ENCODE results near the gene SDHA. TPM values are rescaled to one million over a fixed set of nuclear protein-coding genes. Genes with fewer than 3 reads are reported as not detected.
"Not testable (repeated sequence)": the region's sequence is repeated elsewhere in the genome, so short reads cannot be mapped to it uniquely, and the experiment has no call there.

Gene SDHA
- total RNA-seq, 1 donor from 2014 or later = 53.6 TPM

DNA sequence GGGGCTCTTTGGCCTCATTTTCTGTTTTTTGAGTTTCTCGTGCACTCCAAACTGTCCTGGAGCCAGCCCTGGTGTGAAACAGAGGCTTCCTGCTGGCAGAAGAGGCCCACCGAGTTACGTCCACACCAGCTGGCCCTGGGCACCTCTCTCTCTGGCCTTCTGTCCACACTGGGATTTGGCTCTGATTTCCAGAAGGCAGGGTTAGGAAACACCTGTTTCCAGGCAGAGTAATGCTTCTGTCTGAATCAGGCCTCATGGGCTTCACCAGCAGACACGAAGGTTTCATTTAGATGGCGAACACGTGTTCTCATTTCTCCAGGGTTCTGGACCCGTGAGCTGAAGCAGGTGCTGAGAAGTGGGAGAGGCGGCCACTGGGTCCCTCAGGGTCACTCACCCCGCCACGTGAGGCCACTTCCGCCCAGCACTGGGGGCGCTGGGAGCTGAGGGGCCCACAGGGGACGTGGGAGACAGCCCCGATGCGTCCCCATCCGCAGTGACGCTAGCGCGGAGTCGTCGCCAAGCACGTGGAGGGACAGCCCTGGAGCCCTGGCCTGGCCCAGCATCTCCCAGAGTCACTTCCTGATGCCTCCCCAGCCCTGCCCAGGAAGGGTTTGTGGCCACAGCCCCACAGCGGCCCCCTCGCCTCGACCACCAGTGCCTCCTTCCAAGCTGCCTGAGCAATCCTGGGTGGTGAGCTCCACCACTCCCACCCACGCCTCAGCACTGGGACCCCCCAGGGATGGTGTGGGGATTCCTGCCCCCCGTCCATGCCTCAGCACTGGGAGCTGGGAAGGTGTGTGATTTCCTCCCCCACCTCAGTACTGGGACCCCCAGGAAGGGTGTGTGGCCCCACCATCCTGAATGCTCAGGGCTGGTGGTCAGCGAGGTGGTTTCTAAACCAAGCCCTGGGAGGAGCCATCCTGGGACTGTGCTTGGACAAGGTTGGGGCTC lies 31.8 kb upstream of the SDHA start:
- ATAC-seq = no peak

DNA sequence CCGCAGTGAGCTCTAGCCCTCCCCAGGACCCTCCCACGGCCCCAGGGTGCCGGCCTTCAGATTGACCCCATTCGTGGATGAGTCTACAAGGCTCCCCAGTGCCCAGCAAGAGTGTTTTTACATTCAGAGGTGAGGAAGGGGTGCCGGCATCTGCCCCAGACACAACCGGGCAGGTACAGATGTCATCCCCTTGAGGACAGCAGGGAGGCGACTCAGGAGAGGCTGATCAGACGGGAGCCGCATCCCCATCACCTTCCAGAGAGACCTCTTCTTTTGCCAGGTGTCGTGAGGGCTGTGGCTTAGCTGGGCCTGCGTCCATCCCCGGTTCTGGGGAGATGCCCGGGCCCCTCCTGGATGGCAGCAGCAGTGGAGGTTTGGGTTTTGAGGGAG lies 31.1 kb upstream of the SDHA start:
- no peak for ATAC-seq

DNA sequence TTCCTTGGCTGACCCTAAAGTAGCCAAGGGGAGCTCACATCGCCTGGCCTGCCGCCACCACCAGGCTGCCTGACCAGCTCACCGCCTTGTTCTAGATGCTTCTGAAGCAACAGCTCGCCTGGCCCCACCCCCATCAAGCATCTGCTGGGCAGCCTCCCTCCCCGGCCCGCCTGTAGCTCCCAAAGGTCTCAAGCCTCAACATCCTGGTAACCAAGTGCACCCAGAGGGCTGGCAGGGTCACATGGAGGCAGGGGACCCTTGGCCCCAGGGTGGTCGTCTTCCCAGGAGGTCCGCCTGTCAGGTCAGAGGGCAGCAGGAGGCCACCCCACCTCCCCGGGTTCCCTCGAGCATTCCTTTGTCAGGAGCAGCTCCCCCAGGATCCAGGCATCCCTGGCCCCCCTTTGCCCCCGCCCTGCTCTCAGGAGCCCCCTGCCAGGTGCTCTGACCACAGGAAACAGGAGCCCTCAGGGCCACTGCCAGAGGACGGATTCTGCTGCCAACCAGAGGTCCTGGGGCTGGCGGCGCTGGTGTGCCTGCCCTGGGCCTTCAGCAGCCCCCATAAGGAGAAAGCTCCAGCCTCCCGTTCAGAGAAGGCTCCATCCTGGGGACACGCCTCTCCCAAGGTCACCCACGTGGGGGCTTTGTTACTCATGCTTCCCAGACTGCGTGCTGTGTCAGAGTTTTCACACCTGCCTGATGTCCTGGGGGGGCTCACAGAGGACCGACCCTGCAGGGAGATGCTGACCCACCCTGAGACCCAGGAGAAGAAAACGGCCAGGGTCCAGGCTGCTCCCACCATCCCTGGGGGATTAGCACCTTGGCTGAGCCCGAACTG lies 30.3 kb upstream of the SDHA start:
- ATAC-seq = no peak

DNA sequence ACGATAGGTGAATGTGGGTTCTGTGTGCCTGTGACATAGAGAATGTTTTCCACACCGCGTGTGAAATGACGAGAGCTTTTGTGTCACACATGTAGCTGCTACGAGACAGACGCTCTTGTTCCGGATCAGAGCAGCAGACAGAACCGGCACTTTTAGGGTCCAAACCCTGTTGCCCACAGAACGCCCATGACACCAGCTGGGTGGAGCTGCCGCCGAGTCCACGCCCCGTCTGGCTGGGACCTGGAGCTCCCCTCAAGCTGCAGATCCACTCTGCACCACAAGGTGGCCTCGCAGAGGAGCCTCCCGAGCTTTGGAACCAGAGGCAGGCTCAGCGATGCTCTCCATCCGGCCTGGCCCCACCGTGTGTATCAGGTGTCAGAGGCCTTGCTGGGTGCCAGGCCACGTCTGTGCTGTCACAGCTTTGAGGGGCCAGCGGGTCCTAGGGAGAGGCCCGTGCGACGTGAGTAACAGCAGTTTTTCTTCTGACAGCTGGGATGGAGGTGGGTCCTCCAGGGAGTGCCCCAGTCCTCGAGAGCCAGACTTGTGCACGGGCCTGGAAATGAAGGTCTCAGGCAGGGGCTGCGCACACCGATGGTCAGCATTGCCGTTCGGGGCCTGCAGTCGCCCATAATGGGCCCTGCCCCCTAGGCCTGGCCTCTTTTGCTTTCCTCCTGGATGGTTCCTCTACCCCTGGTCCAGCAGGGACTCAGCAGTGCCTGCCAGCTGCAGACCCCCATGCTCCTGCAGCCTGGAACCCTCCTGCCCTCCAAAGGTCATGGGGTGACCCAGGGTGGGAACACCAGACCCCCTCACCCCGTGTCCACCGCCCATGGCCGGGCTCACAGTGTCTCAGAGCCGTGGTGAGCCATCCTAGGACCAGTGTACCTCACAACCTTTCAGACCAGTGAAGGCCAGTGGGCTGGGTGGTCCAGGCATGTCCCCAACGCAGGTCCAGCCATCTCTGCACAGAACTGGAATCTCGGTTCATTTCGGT lies 29.3 kb upstream of the SDHA start:
- peak; percentile 88 for ATAC-seq

DNA sequence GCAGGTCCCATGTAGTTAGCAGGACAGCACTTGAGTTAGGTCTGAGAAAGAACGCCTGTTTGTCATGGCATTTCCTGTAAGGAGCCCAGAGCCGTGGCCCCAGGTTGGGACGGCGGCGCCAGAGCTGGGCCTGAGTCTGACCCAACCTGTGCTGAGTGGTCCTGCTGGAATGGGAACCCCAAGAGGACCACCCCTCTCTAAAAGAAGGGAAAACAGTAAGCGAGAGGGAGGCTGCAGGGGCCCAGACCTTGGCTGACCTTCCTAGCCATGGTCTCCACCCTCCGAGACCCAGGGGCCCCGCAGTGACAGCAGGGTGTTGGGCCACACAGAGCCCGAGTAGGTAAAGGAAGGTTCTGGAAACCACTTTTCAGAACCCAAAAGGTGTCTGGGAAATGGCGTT lies 28.6 kb upstream of the SDHA start:
- ATAC-seq = no peak

DNA sequence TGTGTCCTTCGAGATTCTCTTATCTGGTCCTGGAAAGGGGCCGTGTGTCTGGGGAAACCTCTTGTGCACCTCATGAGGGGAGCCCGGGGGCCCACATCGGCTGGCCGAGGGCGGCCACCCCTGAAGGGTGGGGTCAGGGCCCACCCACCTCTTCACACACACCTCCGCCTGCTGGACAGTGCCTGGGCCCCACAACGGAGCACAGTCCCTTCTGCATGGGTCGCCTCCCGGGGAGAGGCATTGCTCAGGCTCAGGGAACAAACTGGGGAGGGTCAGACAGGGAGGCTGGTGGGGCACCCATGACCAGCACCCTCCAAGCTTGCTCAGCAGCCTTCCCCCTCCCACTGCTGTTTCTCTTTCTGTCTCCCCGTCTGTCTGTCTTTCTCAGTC lies 28.1 kb upstream of the SDHA start:
- ATAC-seq = no peak

DNA sequence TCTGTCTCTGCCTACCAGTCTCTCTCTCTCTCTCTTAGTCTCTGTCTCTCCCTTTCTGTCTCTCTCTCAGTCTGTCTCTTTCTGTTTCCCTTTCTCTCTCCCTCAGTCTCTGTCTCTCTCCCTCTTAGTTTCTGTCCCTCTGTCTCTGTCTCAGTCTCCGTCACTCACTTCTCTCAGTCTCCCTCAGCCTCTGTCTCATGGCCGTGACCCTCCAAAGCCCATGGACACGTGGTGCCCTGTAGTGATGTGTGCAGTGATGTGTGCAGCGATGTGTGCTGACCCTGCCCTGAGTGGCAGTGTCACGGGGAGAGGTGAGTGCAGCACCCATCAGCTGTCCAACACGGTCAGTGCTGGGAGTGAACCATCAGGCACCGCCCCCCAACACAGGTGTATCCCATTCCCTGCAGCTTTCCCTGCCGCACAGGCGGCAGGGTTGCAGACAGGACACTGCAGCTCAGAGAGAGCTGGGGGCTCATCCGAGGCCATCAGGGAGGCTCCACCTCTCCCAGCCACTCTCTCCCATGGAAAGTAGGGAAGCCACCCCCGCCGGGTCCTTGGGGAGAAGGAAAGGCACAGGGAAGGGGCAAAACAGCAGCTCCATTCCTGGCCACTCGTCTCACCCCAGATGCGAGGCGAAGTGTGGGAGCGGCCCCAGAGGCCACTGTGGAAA lies 27.6 kb upstream of the SDHA start:
- ATAC-seq = no peak

DNA sequence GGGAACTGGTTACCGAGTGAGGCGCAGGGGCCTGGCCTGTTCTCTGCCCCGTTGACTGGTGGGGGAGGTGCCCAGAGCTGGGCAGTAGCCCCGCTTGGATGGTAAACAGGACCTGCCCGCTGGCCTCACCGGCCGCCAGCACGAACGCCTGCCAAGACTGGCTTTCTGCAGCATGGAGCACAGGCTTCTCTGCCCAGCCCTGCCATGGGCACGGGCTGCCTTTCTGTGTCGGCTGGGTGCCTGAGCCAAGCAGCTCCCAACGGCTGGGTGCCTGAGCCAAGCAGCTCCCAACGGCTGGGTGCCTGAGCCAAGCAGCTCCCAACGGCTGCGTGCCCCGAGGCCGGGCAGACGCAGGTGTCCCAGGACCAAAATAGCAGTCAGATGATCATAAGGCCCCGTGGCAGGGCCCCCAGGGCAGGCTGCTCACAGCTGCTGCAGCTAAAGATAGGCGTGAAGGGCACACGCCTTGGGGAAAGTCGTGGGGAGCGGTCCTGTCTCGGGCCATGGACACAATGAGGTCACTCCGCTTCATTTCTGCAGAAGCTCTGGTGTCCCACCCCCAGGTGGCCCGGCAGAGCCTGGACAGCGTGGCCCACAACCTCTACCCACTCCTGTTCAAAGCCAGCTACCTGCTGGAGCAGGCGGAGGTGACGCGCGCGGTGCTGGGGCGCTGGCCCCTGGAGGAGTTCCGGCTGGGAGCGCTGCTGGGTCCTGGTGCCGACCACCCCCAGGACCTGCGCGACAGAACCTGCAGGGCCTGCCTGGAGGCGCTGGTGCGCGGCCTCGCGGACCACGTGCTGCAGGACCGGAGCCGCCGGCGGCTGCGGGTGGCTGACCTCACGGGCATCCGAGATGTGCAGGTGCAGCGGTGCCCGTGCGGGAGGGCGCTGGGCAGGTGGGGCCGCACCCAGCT lies 26.8 kb upstream of the SDHA start, which contains the start of gene LRRC14B:
Gene LRRC14B, plus strand, starts transcription at position 460 of the 913 bp plus-strand sequence. Its CDS starts 44 bp downstream, at position 504.
- no peak for ATAC-seq

DNA sequence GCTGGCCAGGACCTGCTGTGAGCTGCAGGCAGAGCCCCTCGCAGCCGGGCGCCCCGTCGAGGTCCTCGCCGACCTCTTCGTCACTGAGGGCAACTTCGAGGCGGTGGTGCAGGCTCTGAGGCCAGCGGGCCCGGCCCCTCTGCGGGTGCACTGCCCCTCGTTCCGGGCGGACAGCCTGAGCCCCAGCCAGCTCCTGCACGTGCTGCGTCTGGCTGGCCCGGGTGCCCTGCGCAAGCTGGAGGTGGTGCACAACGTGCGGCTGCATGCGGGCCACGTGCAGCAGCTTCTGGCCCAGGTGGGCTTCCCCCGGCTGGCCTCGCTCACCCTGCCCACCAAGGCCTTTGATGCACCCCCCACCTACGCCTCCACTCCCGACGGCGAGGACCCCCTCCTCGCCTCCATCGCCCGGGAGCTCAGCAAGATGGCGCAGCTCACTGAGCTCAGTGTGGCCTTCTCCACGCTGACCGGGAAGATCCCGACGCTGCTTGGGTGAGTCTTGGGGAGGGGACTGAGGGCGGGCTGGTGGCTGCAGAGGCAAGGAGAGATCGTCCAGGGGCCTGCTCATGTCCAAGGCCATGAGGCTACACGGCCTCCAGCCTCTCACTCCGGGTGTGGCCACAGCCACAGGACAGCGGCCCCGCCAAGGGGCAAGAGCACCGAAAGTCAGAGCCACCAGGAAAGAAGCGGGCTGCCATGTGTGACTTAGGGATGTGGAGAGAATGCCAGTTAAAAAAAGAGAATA lies 26.0 kb upstream of the SDHA start:
- ATAC-seq = no peak

DNA sequence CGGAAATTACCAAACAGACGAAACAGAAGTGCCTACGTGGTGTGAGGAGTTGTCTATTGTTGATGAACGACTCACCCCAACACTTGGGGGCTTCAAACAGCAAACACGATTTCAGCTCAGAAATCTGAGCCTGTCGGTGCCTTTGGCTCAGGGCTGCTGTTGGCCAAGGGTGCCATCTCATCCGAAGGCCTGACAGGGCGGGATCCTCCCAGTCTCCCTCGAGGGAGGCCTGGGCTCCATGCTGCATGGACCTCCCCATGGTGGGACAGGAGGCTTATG lies 25.5 kb upstream of the SDHA start:
- no peak for ATAC-seq

DNA sequence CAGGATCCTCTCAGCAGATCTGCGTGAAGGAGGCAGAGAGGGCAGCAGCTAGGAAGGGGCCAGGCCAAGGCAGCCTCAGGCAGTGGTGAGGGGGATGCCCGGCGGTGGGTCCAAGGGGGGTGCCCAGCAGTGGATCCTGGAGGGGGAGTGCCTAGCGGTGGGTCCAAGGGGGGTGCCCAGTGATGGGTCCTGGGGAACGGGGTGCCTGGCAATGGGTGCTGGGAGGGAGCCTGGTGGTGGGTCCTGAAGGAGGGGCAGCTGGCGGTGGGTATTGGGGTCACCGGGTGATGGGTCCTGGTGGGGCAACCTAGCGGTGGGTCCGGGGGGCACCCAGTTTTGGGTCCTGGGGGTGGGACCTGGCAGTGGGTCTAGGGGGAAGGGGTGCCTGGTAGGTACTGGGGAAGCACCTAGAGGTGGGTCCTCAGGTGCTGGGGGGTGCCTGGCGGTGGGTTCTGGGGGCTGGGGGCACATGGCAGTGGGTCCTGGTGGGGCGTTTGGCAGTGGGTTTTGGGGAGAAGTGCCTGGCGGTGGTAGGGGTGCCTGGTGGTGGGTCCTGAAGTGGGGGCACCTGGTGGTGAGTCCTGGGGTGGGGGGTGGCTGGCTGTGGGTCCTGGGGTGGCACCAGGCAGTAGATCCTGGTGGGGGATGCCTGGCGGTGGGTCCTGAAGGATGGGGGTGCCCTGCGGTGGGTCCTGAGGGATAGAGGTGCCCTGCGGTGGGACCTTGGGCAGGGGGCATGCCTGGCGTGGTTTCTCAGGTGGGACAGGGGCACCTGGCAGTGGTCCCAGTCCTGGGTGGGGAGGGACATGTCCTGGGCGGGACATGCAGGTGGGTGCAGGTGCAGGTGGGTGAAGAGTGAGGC lies 24.9 kb upstream of the SDHA start:
- no peak for ATAC-seq

DNA sequence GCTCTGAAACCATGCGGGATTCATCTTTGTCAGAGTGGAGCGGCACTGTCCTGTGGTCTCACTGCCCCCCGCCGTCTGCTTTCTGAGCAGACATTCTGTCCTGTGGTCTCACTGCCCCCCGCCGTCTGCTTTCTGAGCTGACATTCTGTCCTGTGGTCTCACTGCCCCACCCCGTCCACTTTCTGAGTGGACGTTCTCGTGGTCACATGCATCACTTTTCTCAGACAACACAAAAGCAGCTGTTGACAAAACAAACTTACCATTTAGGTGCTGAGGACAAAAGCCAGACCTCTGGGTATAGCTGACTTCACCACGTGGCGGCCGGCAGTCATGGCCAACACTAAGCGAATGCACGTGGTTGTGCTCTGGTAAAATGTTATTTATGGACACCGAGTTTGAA lies 24.0 kb upstream of the SDHA start:
- ATAC-seq = no peak

DNA sequence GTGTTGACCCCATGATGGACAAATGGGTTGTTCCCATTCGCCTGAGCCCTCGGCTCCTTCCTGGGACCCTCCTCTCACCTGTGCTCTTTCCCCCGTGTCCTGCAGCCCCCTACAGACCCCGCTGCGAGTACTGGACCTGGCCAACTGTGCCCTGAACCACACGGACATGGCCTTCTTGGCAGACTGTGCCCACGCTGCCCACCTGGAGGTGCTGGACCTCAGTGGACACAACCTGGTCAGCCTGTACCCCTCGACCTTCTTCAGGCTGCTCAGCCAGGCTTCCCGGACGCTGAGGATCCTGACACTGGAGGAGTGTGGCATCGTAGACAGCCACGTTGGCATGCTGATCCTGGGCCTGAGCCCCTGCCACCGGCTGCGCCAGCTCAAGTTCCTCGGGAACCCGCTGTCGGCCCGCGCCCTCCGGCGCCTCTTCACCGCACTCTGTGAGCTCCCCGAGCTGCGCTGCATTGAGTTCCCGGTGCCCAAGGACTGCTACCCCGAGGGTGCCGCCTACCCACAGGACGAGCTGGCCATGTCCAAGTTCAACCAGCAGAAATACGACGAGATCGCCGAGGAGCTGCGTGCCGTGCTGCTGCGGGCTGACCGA lies 23.4 kb upstream of the SDHA start:
- ATAC-seq = no peak

DNA sequence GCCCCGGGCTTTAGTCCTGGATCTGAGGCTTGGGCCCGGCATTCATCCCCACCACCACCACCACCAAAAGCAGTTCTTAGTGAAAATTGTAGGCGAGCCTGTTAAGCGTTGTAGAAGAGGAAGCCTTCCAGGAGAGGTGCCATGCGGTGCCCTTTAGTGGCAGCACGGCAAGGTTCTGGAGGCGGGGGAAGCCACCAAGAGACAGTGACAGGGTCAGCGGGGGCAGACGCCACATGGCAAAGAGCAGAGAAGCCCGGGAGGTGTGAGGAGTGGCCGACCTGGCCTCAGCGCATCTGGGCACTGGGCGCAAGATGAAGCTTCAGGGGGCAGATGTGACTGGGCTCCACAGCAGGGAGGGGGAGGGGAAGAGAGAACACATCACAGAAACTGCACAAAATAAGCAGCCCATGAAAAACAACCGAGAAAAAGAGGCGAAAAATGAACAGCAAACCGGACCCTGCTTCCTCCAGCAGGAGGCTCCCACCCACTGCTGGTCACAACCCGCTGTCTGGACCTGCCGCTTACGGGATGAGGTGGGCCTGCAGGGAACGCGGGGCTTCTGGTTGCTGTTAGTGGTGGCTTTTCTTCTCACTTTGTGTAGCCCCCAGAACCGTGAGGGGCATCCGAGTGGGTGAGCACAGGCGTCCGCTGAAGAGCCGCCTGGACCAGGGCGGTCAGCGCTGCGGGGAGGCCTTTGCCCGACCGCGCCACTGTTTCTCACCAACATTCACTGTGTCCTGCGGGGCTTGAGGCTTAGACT lies 22.5 kb upstream of the SDHA start:
- no peak for ATAC-seq

DNA sequence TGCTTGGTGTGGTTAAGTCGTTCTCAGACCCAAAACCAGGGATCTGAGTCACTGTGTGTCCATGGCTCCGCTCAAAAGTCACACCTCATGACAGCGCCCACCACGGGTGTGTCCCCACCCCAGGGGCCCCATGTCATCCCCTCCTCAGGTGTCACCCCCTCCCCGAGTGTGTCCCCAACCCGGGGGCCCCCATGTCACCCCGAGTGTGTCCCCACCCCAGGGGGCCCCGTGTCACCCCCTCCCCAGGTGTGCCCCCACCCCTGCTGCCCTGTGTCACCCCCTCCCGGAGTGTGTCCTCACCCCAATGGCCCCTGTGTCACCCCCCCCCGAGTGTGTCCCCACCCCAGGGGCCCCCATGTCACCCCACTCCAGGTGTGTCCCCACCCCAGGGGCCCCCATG lies 21.8 kb upstream of the SDHA start:
- ATAC-seq = peak; percentile 3

DNA sequence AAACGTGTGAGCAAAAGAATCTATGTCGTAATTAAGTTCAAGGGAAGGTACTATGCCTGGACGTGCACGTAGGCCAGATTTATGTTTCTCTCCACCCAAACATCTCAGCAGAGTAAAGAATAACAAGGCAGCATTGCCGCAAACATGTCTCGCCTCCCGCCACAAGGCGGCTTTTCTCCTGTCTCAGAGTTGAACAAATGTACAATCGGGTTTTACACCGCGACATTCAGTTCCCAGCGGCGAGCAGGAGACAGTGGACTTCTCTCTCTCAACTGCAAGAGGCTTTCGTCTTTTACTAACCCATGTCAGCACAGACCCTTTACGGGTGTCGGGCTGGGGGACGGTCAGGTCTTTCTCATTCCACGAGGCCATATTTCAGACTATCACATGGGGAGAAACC lies 21.1 kb upstream of the SDHA start:
- ATAC-seq = not testable (repeated sequence)

DNA sequence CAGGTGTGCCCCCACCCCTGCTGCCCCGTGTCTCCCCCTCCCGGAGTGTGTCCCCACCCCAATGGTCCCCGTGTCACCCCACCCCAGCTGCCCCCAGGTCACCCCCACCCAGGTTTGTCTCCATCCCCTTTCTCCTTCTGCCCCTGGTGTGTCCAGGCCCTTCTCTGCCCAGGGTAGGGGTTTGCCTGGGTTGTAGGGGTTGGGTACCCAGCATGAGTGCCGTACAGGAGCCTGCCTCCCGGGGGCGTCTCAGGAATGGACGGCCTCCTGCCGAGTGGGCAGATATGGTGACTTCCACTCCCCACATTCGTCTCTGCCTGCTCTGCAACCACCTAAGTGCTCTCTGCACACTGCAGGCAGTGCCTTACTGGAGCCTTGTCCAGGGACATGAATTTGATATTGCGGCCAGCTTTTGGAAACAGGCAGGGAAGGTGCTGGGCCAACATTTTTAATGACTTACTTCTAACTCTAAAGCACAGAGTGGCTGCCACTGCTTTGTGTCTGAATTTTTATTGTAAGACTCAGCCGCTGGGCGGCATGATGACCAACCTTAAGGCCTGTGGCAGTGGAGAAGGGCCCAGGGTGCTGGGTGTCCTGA lies 20.1 kb upstream of the SDHA start:
- ATAC-seq = no peak
